ENCODE measurements around the gene PCDHGA7. TPM values are rescaled to one million over a fixed set of nuclear protein-coding genes. Genes with fewer than 3 reads are reported as not detected.

The PCDHGA7 gene
- total RNA-seq, 4 donors from 2014 or later, result 0.35 to 2.5 (median 0.95) TPM

- TF ChIP-seq CTCF (IDR thresholded peaks at IDR 0.05) (no peak), POLR2A (IDR thresholded peaks at IDR 0.05) (no peak)
- Histone ChIP-seq H3K27ac (no peak overlapping the region), H3K4me3 (no peak overlapping the region), H3K9me3 (peaks cover 0 to 83% (median 10%) of the 10 kb centered on the region in 4 donors), H3K4me1 (no peaks in the 10 kb centered on the region), H3K36me3 (no peaks in the 10 kb centered on the region), H3K27me3 (no peaks in the 10 kb centered on the region)
- no peak for DNase-seq
Observed at GRCh38 chr5:141362719-141363118, 19.8 kb upstream of the PCDHGA7 start.

- Histone ChIP-seq H3K4me1 (no peaks in the 10 kb centered on the region), H3K27ac (no peak within 1 kb of the TSS), H3K9me3 (peaks cover 0 to 80% (median 10%) of the 10 kb centered on the region in 4 donors), H3K4me3 (no peak within 1 kb of the TSS), H3K36me3 (no peaks in the 10 kb centered on the region), H3K27me3 (no peaks in the 10 kb centered on the region)
- DNase-seq, result no peak
- no peak for TF ChIP-seq POLR2A (IDR thresholded peaks at IDR 0.05)
- no peak for TF ChIP-seq CTCF (IDR thresholded peaks at IDR 0.05)
Observed at GRCh38 chr5:141363952-141364660, 18.4 kb upstream of the PCDHGA7 start, which contains the start of gene PCDHGA5. Gene PCDHGA5, plus strand, starts transcription at chr5:141364162. Its CDS starts 169 bp downstream, at chr5:141364331.

- Histone ChIP-seq H3K27ac (no peak overlapping the region), H3K27me3 (no peaks in the 10 kb centered on the region), H3K9me3 (peaks cover 0 to 77% (median 10%) of the 10 kb centered on the region in 4 donors), H3K36me3 (no peaks in the 10 kb centered on the region), H3K4me3 (no peak overlapping the region), H3K4me1 (no peaks in the 10 kb centered on the region)
- TF ChIP-seq POLR2A (IDR thresholded peaks at IDR 0.05) (no peak), CTCF (IDR thresholded peaks at IDR 0.05) (no peak)
- no peak for DNase-seq
Observed at GRCh38 chr5:141366016-141366896, 16.3 kb upstream of the PCDHGA7 start.

- peak in 4 of 6 experiments; percentile 14 to 25 (median 16) for TF ChIP-seq CTCF (IDR thresholded peaks at IDR 0.05)
- TF ChIP-seq POLR2A (IDR thresholded peaks at IDR 0.05), result no peak
- no peak for DNase-seq
- Histone ChIP-seq H3K27ac (no peak within 1 kb of the TSS), H3K36me3 (no peaks in the 10 kb centered on the region), H3K4me3 (peak within 1 kb of the TSS; percentile 0 to 24 (median 14)), H3K4me1 (no peaks in the 10 kb centered on the region), H3K9me3 (peaks cover 0 to 79% (median 9%) of the 10 kb centered on the region in 4 donors), H3K27me3 (no peaks in the 10 kb centered on the region)
Observed at GRCh38 chr5:141369994-141370848, 12.3 kb upstream of the PCDHGA7 start, which contains the start of gene PCDHGB3. Gene PCDHGB3, plus strand, starts transcription at chr5:141370242. Its CDS starts 153 bp downstream, at chr5:141370395.

All from Peyer's patch (tissue), 4 donors.